Measurements from ENCODE around the gene BCL11B.

Gene BCL11B

DNA sequence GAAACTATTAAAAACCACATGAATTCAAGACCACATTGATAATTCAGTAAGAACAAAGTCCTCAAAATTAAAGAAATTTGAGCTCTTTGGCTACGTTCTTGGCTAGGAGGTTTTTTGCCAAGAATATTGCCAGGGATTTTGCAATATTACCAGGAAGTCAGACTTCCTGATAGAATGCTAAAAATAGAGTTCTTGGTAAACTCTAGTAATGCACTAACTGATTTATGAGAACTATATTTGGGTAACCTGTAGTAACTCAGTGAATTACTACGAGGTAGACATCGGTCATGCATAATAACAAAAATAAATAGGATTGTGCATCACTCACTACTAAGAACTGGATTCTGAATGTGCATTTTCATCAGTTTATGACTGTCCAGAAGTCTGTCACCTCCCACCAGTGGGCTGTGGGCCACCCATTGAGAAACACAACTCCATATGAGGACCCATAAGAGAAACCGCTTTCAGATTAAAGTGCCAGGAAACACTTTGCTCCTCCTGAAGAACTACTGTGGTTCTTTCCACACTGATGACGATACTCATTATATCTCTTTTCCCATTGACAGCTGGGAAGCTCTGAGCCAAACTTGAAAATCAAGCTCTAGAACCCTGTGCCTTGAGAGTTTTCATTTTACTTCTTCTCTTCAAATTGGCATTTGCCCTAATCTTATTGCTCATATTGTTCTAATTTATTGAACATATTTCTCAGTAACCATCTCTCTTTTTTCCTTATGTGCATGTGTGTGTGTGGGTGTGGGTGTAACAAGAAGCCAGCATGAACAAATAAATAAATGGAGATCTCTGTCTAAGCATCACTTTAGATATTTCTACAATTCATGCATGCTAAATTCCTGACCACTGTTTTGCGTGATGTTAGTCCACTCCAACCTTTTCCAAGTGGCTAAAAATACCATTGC lies 116.6 kb downstream of the BCL11B start:
- no peak for DNase-seq

DNA sequence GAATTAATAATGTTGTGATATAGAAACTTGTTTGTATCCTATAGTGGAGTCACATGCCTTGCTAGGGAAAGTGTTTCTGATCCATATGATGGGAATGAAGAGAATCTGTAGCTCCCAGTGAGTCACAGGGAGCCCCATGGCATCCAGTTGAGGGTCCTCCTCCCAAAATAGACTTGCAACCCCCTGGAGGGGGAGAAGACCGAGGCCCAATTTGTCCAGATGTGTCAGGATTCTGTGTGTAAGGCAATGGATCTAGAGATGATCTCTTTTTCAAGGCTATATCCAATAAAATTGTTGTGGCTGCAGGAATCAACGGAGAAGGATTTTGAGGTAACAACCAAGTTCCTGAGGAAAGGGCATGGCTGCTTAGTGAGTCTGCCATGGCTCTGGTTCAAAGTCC lies 121.8 kb downstream of the BCL11B start:
- no peak for DNase-seq

DNA sequence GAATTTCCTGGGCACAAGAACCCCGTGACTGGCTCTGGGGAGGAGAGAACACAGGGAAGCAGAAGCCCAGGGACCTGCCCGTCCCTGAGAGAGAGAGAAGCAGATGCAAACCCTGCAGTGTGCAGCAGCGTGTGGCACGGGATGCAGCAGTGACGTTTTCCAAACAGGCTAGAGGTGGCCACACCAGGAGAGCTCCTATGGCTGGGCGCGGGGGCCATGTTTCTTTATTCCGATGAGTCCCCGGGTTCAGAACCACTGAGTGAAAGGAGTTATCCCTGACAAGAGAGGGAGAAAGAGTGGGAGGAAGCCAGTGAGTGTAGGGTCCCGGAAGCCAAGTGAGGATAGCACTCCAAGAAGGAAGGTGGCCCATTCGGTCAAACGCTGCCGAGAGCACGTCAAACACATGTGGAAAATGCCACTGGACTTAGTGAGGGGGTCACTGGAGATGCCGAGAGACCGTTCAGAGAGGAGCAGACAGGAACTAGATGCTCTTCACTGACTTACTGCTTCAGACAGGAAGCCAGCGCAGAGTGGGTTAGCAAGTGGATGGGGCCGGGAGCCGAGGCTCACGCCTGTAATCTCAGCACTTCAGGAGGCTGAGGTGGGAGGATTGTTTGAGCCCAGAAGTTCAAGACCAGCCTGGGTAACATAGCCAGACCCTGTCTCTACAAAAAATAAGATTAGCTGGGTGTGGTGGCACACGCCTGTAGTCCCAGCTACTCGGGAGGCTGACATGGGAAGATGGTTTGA lies 123.0 kb downstream of the BCL11B start:
- DNase-seq = no peak

DNA sequence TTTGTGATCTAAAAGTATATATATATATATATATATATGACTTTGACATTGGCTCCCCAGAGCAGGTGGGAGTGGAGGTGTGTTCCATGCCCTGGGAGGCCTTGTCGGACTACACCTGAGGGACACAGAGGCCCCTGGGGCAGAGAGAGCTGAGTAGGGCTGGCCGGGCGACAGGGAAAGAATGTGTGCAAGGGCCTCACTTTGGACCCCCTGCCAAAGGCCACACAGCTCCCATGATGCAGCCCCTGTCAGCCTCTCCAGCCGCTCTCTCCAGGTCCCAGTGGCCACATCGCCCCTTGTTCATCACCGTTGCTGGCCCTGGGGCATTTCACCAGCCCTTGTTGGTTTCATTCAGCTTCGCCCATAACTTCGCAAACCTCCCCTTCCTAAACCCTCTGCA lies 123.9 kb downstream of the BCL11B start:
- no peak for DNase-seq

DNA sequence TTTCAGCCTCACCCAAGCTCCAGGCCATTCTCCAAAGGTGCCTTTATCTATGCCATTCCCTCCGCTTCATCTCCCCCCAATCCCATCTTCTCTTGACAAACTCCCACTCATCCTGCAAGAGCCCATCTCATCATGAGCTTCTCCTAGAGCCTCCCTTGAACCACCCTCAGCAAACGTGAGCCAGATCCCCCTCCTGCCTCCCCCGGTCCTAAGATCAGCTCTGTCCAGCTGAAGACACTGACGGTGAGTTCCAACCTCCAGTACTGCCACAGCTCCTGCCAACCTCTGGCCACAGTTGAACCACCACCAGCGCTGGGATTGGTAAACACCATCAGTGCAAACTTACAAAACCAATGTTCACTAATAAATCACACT lies 124.6 kb downstream of the BCL11B start:
- no peak for DNase-seq

DNA sequence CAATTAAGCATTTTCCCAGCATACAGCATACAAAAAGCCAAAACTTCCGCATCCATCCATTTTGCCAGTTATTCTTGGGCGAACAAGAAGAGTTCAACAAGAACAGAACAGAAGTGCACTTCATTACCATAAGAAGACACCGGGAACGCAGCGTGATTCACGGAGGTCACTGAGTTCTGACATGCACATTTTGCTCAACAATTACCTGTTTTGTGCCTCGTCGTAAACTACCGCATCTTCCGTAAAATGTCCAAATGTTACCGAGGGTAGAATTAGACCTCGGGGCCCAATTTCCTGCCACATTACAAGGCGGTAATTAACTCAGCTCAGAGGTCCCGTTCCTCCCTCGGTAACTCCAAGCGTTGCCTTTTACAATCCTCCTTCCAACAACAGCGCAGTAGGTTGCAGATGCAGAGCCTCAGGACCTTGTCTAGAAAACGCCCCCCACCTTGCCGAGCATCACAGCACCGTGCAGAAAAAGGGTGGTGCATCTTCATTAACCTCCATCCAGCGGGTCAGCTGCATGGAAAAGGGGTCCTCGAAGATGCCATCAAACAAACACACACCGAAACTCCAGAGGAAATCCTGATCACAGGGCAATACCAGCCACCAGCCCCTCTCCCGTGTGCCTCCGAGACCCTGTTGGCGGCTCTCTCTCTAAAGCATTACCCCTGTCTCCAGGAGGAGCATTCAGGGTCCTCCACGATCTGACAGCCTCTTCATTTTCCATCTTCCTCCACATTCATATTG lies 125.2 kb downstream of the BCL11B start:
- no peak for DNase-seq

DNA sequence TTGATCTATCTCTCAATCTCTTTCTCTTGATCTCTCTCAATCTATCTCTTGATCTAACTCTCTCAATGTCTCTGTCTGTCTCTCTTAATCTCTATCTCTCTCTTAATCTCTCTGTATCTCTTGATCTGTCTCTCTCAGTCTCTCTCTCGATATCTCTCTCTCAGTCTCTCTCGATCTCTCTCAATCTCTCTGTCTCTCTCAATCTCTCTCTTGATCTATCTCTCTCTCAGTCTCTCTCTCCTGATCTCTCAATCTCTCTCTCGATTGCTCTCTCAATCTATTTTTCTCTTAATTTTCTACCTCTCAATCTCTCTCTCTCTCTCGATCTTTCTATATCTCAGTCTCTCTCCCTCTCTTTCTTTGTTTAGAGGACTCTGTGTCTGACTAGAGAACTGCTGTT lies 126.7 kb downstream of the BCL11B start:
- no peak for DNase-seq

DNA sequence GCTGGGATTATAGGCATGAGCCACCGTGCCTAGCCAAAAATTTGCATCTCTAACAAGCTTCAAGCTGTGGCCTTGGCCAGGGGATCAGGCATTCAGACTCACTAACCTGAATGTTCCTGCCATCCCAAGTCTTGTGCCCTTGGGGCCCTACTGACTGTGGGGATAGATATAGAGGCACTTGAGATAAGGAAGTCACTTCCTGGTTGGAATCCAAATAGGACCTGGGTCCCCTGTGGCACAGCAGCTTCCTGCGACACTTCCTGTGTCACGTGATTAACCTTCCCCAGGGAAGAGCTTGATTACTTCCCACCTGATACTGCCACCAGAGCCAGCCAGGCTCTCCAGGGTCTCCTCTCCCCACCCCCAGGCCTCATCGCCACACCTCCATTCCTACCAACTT lies 128.2 kb downstream of the BCL11B start:
- peak; percentile 17 to 28 for DNase-seq

DNA sequence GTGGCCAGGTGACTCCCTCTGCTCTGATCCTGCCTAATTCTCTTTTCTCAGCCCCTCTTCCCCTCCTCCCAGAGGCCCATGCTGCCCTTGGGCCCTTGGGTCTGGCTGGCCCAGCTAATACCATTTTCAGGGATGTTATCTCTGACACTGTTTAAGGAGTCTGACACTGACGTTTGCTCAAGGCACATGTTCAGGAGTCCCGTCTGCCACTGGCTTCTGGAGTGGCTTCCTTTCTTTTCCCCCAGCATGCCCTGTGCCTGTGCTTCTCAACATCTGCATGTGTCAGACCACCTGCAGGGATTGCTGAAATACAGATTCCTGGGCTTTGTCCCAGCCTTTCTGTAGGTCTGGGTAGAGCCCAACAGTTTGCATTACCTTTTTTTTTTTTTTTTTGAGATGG lies 128.9 kb downstream of the BCL11B start:
- no peak for DNase-seq

DNA sequence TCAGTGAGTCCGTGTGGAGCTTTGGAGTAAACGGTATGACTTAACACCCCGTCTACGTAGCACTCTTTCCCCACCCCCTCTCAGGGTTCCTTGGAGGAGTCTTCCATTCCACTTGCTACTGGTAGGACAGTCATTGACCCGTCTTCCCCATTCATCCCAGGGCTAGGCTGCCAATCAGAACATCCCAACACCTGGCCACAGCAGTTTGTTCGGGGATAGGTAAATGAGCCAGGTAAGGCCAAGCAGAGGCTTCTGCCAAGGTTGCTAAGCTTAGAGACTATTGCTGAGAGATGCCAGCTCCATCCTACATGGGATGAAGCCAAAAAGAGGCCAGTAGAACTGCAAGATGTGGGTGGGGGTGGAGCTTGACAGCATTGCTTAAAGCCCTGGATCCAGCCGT lies 130.8 kb downstream of the BCL11B start:
- DNase-seq = no peak

DNA sequence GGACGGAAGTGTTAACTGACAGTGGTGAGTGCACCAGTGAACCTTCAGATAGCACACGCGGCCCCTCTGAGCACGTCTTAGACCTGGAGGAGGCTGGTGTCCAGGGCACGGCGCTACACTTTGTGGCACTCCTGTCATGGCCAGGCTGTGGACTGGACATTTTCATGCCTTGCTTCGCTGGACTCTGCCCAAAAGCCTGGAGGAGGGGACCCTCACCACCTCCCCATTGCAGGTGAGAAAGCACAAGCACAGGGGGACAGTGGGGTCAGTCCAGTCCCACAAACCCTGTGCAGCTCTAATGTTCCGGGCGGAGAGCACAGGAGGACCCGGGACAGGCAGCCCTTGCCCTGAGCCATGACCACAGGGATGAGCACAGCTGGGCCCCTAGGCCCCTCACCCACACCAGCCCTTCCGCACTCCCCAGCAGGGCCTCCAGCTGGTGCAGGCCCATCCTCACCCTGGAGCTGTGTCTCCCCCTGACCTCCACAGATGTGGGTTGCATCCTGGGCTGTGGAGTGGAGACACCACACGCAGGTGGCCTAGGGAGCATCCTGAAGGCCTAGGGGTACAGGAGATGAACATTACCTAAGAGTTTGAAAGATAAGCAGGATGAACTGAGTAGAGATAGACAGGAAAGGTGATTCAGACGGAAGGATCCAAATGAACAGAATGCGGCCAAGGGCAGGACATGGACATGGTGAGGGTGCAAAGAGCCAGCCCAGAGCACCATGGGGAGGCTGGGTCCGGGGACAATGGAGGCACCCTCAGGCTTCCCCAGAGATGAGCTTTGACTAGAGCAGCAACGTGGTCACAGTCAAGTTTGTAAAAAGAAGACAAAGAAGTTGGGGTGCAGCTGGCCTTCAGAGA lies 132.8 kb downstream of the BCL11B start:
- DNase-seq = no peak

DNA sequence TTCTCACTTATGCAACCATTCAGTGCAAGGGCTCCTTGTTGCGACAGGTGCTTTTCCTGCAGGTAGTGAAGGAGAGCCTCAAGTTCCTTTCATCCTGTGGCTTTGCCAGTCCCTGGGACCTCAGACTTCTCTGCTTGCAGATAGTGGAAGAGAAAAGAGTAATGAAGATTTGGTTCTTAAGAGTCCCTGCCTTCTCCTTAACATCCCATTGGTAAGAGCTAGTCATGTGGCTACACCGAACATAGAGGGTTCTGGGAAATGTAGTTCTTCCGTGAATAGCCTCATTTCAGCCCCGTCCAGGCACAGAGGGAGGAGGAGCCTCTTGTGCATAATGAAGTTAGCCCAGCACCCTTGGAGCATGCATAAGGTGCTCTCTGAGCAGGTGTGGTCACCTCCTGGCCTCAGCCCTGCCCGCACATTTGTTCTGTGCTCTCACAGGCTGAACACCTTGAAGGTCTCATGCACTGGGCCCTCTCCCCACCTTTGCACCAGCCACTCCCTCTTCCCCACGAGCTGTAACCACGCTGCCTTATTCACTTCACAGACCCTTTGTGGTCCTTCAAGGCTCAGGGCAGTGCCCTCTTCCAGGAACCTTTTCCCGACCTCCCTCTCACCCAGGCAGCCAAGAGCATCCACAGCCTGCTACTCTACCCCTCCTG lies 134.0 kb downstream of the BCL11B start:
- peak in 1 of 2 experiments; percentile 5 for DNase-seq

DNA sequence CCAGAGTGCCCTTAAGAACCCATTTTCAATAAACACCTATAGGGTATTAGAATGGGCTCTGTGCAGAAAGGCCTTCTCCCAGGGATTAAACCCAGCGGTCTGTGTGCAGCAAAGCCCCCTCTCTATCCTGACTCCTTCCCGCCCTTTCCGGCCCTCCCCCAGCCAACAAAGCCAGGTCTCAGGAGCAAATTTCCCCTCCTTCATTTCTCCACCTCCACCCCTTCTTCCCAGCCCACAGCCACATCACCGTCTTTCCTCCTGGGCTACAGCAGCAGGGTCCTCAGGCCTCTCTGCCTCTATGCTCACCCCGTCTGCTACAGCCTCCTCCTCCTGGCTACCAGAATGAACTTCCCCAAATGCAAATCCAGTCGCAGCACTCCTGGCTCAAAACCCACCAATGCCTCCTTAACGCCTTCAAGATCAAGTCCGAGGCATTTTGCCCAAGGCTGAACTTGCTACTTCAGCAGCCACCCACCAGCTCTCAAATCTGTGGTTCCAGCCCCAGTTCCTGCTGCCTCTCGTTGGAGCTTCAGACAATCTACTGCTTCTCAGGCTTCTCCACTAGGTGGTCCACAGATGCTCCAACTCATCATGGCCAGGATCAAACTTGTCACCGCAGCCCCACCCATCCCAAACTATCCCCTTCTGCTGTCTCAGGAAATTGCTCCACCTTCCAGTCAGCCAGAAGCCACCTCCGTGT lies 134.8 kb downstream of the BCL11B start:
- DNase-seq = no peak

DNA sequence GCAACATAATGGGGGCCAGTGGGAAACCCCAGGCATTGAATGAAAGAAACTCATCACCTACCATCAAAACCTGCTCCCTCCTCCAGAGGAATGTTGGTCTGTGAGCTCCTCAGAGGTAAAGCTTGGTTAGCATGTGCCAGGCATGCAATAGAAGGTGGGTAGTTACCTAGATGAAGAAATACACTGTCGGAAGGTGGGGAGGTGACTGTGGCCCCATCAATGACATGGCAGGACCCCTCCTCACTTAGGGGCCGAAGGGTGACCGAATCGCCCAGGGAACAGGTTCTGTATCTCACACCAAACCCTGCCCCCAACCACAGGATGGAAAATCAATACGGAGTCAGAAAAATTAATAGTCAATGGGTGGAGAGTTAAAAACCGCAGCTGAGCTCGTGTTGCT lies 135.6 kb downstream of the BCL11B start:
- DNase-seq = no peak

DNA sequence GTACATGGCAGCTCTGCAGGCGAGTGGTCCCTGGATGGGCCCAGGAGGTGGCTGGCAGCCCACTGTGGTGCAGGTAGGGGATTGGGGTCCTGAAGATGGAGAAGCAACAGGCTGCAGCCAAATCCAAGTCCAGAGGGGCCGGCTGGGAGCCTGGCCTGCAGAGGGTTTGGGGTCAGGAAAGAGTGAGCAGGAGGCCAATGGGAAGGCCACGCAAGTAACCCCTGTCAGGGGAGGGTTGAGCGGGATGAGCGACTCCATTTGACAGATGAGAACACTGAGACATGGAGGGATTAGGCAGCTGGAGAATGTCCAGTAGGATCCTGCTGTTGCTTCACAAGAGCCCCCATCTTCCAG lies 136.0 kb downstream of the BCL11B start:
- no peak for DNase-seq

DNA sequence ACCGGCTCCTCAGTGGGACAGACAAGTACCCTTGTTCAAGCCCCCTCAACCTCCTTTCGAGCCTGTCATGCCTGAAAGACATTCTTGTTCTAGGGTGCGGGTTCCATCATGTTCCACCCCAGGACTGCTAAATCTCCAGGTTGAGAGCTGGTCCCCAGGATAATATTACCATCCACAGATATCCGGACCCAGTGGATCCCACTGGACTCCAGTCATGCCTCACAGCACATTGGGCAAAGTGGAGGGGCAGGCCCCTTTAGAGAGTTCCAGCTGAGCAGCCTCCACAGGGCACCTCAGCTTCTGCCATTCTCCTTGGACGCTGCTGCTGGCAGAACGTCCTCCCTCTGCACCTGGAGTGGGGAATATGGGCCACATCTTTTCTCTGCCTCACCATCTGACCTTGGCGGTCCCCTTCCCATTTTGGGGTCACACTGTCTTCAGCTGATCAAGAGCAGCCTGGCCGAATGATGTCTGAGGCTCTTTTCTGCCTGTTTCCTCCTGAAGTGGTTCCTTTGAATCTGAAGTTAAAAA lies 137.4 kb downstream of the BCL11B start:
- no peak for DNase-seq

DNA sequence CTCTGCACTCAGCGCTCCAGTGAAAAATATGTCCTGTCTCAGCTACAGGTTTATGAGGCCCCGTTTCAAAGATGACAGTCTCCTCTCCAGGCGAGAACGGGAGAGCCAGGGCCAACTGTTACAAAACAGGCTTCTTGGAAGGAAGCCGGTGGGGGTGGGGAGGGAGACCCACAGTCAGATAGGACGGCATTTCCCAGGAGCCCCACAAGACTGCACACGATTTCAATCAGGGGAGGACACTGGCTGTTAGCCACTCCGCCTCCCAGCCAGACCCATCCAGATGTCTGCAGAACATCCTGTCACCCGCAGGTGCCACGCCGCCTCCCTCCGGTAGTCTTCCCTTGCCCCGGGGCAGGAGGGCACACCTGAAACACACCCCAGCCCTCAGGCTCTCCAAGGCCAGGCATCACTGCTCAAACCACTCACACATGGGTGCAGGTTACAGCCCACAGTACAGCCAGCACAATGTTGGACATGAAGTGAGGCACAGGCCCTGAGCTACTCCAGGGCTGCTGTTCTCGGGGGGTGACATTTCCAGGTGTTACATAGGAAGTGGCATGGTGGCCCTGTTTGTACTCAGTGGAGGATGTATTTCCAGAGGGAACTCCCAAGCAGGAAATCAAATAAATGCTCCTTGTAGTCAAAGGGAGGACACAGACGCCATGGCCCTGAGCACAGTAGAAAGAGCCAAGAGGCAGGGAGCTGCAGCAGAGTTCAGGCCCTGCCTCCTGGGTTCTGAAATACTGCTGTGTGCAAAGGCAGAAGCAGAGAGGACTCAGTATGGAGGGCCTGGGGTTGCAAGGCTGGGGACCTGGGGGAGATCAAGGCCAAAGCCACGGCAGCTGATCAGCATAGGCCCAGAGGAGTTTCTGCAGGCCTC lies 138.1 kb downstream of the BCL11B start:
- no peak for DNase-seq

DNA sequence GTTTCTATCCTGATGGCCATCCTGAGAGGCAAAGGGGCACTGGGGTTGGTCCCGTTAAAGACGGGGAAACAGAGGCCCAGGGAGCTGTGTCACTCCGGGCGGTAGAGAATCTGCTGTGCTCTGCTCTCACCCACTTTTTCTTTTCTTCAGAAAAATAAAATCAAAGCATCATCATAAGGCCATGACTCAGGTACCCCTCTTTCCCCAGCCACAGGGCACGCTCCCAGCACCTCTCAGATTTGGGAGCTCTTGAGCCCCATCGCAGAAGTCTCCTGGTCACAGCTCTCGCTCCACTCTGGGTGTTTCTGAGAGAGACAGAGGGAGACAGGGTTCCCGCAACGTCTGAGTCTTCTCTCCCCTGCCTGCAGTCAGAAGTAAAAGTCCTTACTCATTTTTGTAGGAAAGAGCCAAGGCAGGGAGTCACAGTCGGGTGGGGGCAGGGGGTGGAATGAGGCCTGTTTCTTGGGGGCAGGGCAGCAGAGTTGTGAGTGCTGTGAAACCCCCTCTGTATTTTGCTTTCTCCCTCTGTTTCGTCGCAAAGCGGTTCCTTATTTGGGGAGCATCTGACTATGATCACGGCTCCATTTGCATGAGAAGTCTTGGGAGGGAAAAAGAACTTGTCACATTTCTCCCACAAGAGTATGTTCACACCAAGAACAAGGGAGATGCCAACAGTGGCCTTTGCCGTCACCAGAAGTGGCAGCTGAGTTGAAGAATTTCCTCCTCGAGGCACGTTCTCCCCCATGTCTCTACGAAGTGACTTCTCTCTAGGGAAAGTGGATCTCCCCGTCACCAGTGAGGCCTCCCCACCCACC lies 139.0 kb downstream of the BCL11B start:
- no peak for DNase-seq

DNA sequence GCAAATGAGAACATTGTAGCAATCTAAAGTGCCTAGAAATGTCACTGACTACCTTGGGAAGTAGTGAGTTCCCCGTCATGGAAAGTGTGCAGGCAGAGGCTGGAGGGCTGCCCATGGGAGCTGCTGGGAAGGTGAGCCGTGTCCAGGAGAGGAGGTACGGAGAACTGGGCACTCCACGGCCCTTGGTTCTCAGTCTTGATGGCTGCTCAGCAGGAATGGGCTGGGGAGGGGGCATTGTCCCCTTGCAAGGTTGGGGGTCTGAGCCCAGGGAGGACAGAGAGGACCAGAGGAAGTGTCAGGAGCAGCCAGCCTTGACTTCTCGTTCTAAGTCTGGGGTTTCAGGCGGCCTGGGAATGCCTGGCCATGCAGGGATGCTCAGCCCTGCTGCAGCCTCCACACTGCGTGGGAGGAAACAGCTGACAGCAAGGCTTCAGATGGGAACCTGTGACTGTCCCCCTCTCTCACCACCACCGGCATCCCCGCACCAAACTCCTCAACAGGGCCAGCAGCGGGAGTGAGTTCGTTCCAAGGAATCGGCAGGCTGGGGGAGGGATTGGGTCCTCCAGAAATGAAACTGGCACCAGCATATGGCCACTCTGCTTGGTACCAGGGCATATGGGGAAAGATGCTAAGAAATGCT lies 140.2 kb downstream of the BCL11B start:
- no peak for DNase-seq

Data from NCI-H526 (cell line).